HepG2 (cell line): ENCODE data around the gene MVB12A. TPM values are rescaled to one million over a fixed set of nuclear protein-coding genes. Genes with fewer than 3 reads are reported as not detected.

Experiments
- AGO2 ChIP-seq: fragments of 200-400 bp; formaldehyde crosslinking; optimal IDR thresholded peaks from 2 replicates; pipeline ENCODE3; 2017; ENCODE audit warnings: mild to moderate bottlenecking, low read depth, low read length, moderate library complexity
- AKAP8 ChIP-seq: sonication (generic); formaldehyde crosslinking; IDR thresholded peaks from 2 replicates; pipeline ENCODE4 v1.5.1; 2020; ENCODE audit warnings: mild to moderate bottlenecking, missing genetic modification reagents
- ATAD3A ChIP-seq: sonication (generic); formaldehyde crosslinking; IDR thresholded peaks from 2 replicates; pipeline ENCODE4 v1.4.0; 2020; ENCODE audit warnings: missing genetic modification reagents
- CC2D1A ChIP-seq: sonication (generic); formaldehyde crosslinking; IDR thresholded peaks from 2 replicates; pipeline ENCODE4 v1.8.1; 2023; ENCODE audit warnings: mild to moderate bottlenecking, missing genetic modification reagents
- ELF3 ChIP-seq: IDR thresholded peaks from 2 replicates; pipeline ENCODE4 v1.6.1; 2016; ENCODE audit warnings: missing genetic modification reagents, missing compliant biosample characterization
- FLYWCH1 ChIP-seq: sonication (generic); formaldehyde crosslinking; IDR thresholded peaks from 2 replicates; pipeline ENCODE4 v1.8.1; 2023; ENCODE audit warnings: mild to moderate bottlenecking, missing genetic modification reagents
- FOXA3 ChIP-seq: IDR thresholded peaks from 2 replicates; pipeline ENCODE4 v1.6.1; 2016; ENCODE audit warnings: missing genetic modification reagents, missing compliant biosample characterization
- FOXC1 ChIP-seq: sonication (generic); formaldehyde crosslinking; IDR thresholded peaks from 2 replicates; pipeline ENCODE4 v1.8.0; 2022; ENCODE audit warnings: mild to moderate bottlenecking, missing genetic modification reagents, borderline replicate concordance
- ISL2 ChIP-seq: sonication (generic); formaldehyde crosslinking; IDR thresholded peaks from 2 replicates; pipeline ENCODE4 v1.5.0; 2020; ENCODE audit warnings: missing genetic modification reagents
- JUNB ChIP-seq: sonication (generic); formaldehyde crosslinking; IDR thresholded peaks from 2 replicates; pipeline ENCODE4 v1.8.0; 2022; ENCODE audit warnings: missing genetic modification reagents, mild to moderate bottlenecking, borderline replicate concordance
- KDM3A ChIP-seq: IDR thresholded peaks from 2 replicates; pipeline ENCODE4 v1.6.1; 2018; ENCODE audit warnings: low read depth, missing compliant biosample characterization
- KLF6 ChIP-seq: IDR thresholded peaks from 2 replicates; pipeline ENCODE4 v1.8.0; 2016; ENCODE audit warnings: missing biosample characterization, missing genetic modification reagents
- MAFK ChIP-seq, 2 experiments: IDR thresholded peaks in 1 of 2; conservative IDR thresholded peaks in 1 of 2; 2 replicates each; pipeline ENCODE4 v1.6.1; 2011; ENCODE audit warnings: improper control_type of control experiment in 2 of 2, low read length in 2 of 2
- MBNL3 ChIP-seq: fragments of 250-450 bp; sonication (Bioruptor Pico); conservative IDR thresholded peaks from 2 replicates; pipeline ENCODE4 v1.8.0; 2022; ENCODE audit warnings: mild to moderate bottlenecking, inconsistent platforms
- NCOA2 ChIP-seq: sonication (generic); formaldehyde crosslinking; IDR thresholded peaks from 2 replicates; pipeline ENCODE4 v1.8.0; 2022; ENCODE audit warnings: inconsistent platforms
- NR2C2 ChIP-seq: sonication (generic); formaldehyde crosslinking; IDR thresholded peaks from 2 replicates; pipeline ENCODE4 v1.4.0; 2020; ENCODE audit warnings: missing genetic modification reagents, mild to moderate bottlenecking, moderate library complexity, borderline replicate concordance
- RAD51 ChIP-seq: fragments of 450-650 bp; IDR thresholded peaks from 2 replicates; pipeline ENCODE4 v1.6.1; 2016; ENCODE audit warnings: borderline replicate concordance
- SMAD1 ChIP-seq: sonication (generic); formaldehyde crosslinking; IDR thresholded peaks from 2 replicates; pipeline ENCODE4 v1.4.0; 2020; ENCODE audit warnings: missing genetic modification reagents, low read depth, mild to moderate bottlenecking, borderline replicate concordance
- SMC3 ChIP-seq: IDR thresholded peaks from 2 replicates; pipeline ENCODE4 v1.6.1; 2011; ENCODE audit warnings: low read length, improper control_type of control experiment
- TCF12 ChIP-seq, 2 experiments: fragments of 450-650 bp in 1 of 2; sonication (generic) in 1 of 2; formaldehyde crosslinking in 1 of 2; IDR thresholded peaks; 2 replicates each; pipeline versions ENCODE4 v1.6.1 to v1.8.0; 2017 to 2022; ENCODE audit warnings: antibody characterized with exemption in 1 of 2, mild to moderate bottlenecking in 1 of 2, missing genetic modification reagents in 1 of 2, moderate library complexity in 1 of 2
- THRA ChIP-seq: sonication (generic); formaldehyde crosslinking; IDR thresholded peaks from 2 replicates; pipeline ENCODE4 v1.4.0; 2020; ENCODE audit warnings: missing genetic modification reagents, borderline replicate concordance
- ZKSCAN5 ChIP-seq: sonication (generic); formaldehyde crosslinking; IDR thresholded peaks from 2 replicates; pipeline ENCODE4 v1.5.1; 2020; ENCODE audit warnings: mild to moderate bottlenecking, missing genetic modification reagents
- ZNF263 ChIP-seq: sonication (generic); formaldehyde crosslinking; IDR thresholded peaks from 2 replicates; pipeline ENCODE4 v1.4.0; 2020; ENCODE audit warnings: missing genetic modification reagents
- ZNF326 ChIP-seq: sonication (generic); formaldehyde crosslinking; IDR thresholded peaks from 2 replicates; pipeline ENCODE4 v1.4.0; 2020; ENCODE audit warnings: missing genetic modification reagents, borderline replicate concordance
- ZNF337 ChIP-seq: sonication (generic); formaldehyde crosslinking; IDR thresholded peaks from 2 replicates; pipeline ENCODE4 v1.5.1; 2020; ENCODE audit warnings: missing genetic modification reagents, low read depth, mild to moderate bottlenecking, borderline replicate concordance
- ZNF354B ChIP-seq: sonication (generic); formaldehyde crosslinking; IDR thresholded peaks from 2 replicates; pipeline ENCODE4 v1.8.0; 2022; ENCODE audit warnings: mild to moderate bottlenecking, missing genetic modification reagents
- ZNF564 ChIP-seq: sonication (generic); formaldehyde crosslinking; IDR thresholded peaks from 2 replicates; pipeline ENCODE4 v1.8.1; 2023; ENCODE audit warnings: mild to moderate bottlenecking, missing genetic modification reagents
- ZNF570 ChIP-seq: sonication (generic); formaldehyde crosslinking; IDR thresholded peaks from 2 replicates; pipeline ENCODE4 v1.4.0; 2020; ENCODE audit warnings: mild to moderate bottlenecking, missing genetic modification reagents, borderline replicate concordance
- ZNF576 ChIP-seq: sonication (generic); formaldehyde crosslinking; IDR thresholded peaks from 2 replicates; pipeline ENCODE4 v1.4.0; 2020; ENCODE audit warnings: mild to moderate bottlenecking, missing genetic modification reagents
- ZNF7 ChIP-seq: IDR thresholded peaks from 2 replicates; pipeline ENCODE4 v1.6.1; 2016; ENCODE audit warnings: missing biosample characterization, missing genetic modification reagents
- ZNF782 ChIP-seq: sonication (generic); formaldehyde crosslinking; IDR thresholded peaks from 2 replicates; pipeline ENCODE4 v1.4.0; 2020; ENCODE audit warnings: missing genetic modification reagents, mild to moderate bottlenecking, borderline replicate concordance
- polyA plus RNA-seq, 8 experiments: library from polyadenylated mRNA; depleted of rRNA in 3 of 8; stranded (reverse) in 7 of 8; unstranded in 1 of 8; fragments of >200 nt; fragmentation: Illumina TruSeq in 4 of 8; extraction: Trizol in 4 of 8; gene quantifications; 2 replicates each; pipeline versions ENCODE4 v1.2.1 to v1.2.3, GENCODE V29; 2011 to 2016; ENCODE audit warnings: low read depth in 4 of 8, missing spikeins in 1 of 8, mixed read lengths in 1 of 8; ENCODE audit not compliant: insufficient read depth in 1 of 8
- total RNA-seq, 5 experiments: library from RNA; depleted of rRNA; stranded (reverse); fragments of >200 nt; fragmentation: Illumina TruSeq; extraction: Trizol; gene quantifications; 2 replicates each; pipeline ENCODE4 v1.2.3, GENCODE V29; 2016; ENCODE audit warnings: low read depth in 1 of 5

MVB12A gene
- total and polyA plus RNA-seq, 2 of the 13 experiments (the other 11 are each of a cell fraction or from before 2014, with no cell fraction given): 35.7 to 36.1 TPM

- no peak for TF ChIP-seq ZNF564
- 0 out of 2 replicates have a peak, but pooled peaks have one; percentile 68 for TF ChIP-seq SMAD1 (CRISPR knock-in tag)
- TF ChIP-seq MAFK (conservative IDR thresholded peaks at IDR 0.05 in 1 of 2, IDR thresholded peaks at IDR 0.05 in 1 of 2; ENCODE audit: low read length in 2 of 2): peak in 1 of 2 experiments; percentile 13; a peak in 1 of 4 replicates
- no peak for TF ChIP-seq KLF6 (CRISPR knock-in tag)
- peak; percentile 79 for TF ChIP-seq AKAP8 (CRISPR knock-in tag)
- no peak for TF ChIP-seq JUNB (CRISPR knock-in tag)
- TF ChIP-seq ZKSCAN5 (CRISPR knock-in tag): no peak
- no peak for TF ChIP-seq MBNL3 (CRISPR knock-in tag)
- 0 out of 2 replicates have a peak, but pooled peaks have one; percentile 42 for TF ChIP-seq ZNF337 (CRISPR knock-in tag)
- TF ChIP-seq TCF12 (IDR thresholded peaks at IDR 0.05): no peak
- TF ChIP-seq TCF12 (CRISPR knock-in tag; IDR thresholded peaks at IDR 0.05): no peak
- no peak for TF ChIP-seq ATAD3A (CRISPR knock-in tag)
- peak; percentile 71; the same call in 1 of the 2 replicates for TF ChIP-seq ZNF782
- TF ChIP-seq FOXA3 (CRISPR knock-in tag): peak; percentile 36
- peak; percentile 71 for TF ChIP-seq ISL2 (CRISPR knock-in tag)
- TF ChIP-seq ELF3 (CRISPR knock-in tag): peak; percentile 91
- TF ChIP-seq NCOA2: no peak
- TF ChIP-seq ZNF7 (CRISPR knock-in tag): no peak
- TF ChIP-seq NR2C2 (CRISPR knock-in tag): peak; percentile 87
- no peak; the same call in 1 of the 2 replicates for TF ChIP-seq ZNF576 (CRISPR knock-in tag)
- TF ChIP-seq KDM3A (CRISPR knock-in tag): peak; percentile 20
- no peak for TF ChIP-seq ZNF263 (CRISPR knock-in tag)
- 0 out of 2 replicates have a peak, but pooled peaks have one; percentile 17 for TF ChIP-seq ZNF570 (CRISPR knock-in tag)
- TF ChIP-seq AGO2: peak; percentile 86
- TF ChIP-seq SMC3: no peak
- TF ChIP-seq THRA (CRISPR knock-in tag): no peak; the same call in 1 of the 2 replicates
- no peak for TF ChIP-seq ZNF354B
- no peak; the same call in 1 of the 2 replicates for TF ChIP-seq FOXC1 (CRISPR knock-in tag)
- TF ChIP-seq ZNF326 (CRISPR knock-in tag): peak; percentile 70; the same call in 1 of the 2 replicates
- no peak for TF ChIP-seq CC2D1A
- no peak for TF ChIP-seq RAD51
- TF ChIP-seq FLYWCH1 (CRISPR knock-in tag): no peak
Observed at GRCh38 chr19:17419621-17420474, at the start of gene MVB12A (continued).
